K562 (cell line): ENCODE data around the gene BMF. TPM values are rescaled to one million over a fixed set of nuclear protein-coding genes. Genes with fewer than 3 reads are reported as not detected.

ENCODE experiments used
- CBFB ChIP-seq: sonication (generic); formaldehyde crosslinking; IDR thresholded peaks from 2 replicates; pipeline ENCODE4 v1.4.0; 2020; ENCODE audit warnings: mild to moderate bottlenecking, missing genetic modification reagents
- CBX5 ChIP-seq: IDR thresholded peaks from 2 replicates; pipeline ENCODE4 v1.6.1; 2014; ENCODE audit warnings: low read depth, borderline replicate concordance
- CHD4 ChIP-seq: fragments of 200-600 bp; sonication (generic); IDR thresholded peaks from 3 replicates; pipeline ENCODE4 v1.6.1; 2012; ENCODE audit warnings: low read depth, mild to moderate bottlenecking, mixed read lengths, low read length, inconsistent platforms; ENCODE audit not compliant: insufficient read depth, insufficient replicate concordance, poor library complexity, severe bottlenecking
- MIER1 ChIP-seq: fragments of 450-650 bp; IDR thresholded peaks from 2 replicates; pipeline ENCODE4 v1.6.1; 2016; ENCODE audit warnings: antibody characterized with exemption, mild to moderate bottlenecking, low read depth
- PHTF2 ChIP-seq: fragments of 250-450 bp; sonication (Bioruptor Pico); IDR thresholded peaks from 2 replicates; pipeline ENCODE4 v1.5.0; 2021; ENCODE audit warnings: mild to moderate bottlenecking
- SIN3B ChIP-seq: fragments of 450-650 bp; IDR thresholded peaks from 2 replicates; pipeline ENCODE4 v1.6.1; 2017; ENCODE audit warnings: low read depth, mild to moderate bottlenecking, moderate library complexity
- TCF3 ChIP-seq: sonication (generic); formaldehyde crosslinking; IDR thresholded peaks from 2 replicates; pipeline ENCODE4 v1.4.0; 2020; ENCODE audit warnings: mild to moderate bottlenecking, missing genetic modification reagents
- TEAD2 ChIP-seq: fragments of 450-650 bp; IDR thresholded peaks from 2 replicates; pipeline ENCODE4 v1.6.1; 2016; ENCODE audit warnings: missing genetic modification characterization, control low read depth, missing compliant biosample characterization
- TEAD4 ChIP-seq, 2 experiments: sonication (generic) in 1 of 2; formaldehyde crosslinking in 1 of 2; IDR thresholded peaks; 2 replicates each; pipeline versions ENCODE4 v1.6.1 to v1.8.0; 2012 to 2022; ENCODE audit warnings: borderline replicate concordance in 1 of 2, inconsistent platforms in 1 of 2, low read length in 1 of 2, mild to moderate bottlenecking in 1 of 2, missing genetic modification reagents in 1 of 2
- WHSC1 ChIP-seq: IDR thresholded peaks from one replicate; pipeline ENCODE4 v1.6.1; 2012; ENCODE audit warnings: low read length, control low read depth, inconsistent platforms
- XRCC4 ChIP-seq: IDR thresholded peaks from one replicate; pipeline ENCODE4 v1.6.1; 2011; ENCODE audit not compliant: insufficient read depth, insufficient read length; ENCODE audit errors: extremely low read depth
- YBX1 ChIP-seq: fragments of 450-650 bp; IDR thresholded peaks from 2 replicates; pipeline ENCODE4 v1.7.1; 2016; ENCODE audit warnings: mild to moderate bottlenecking
- ZBTB17 ChIP-seq: fragments of 450-650 bp; formaldehyde crosslinking; IDR thresholded peaks from 2 replicates; pipeline ENCODE4 v1.4.0; 2020; ENCODE audit warnings: mild to moderate bottlenecking
- ZFP1 ChIP-seq: fragments of 450-650 bp; formaldehyde crosslinking; IDR thresholded peaks from 2 replicates; pipeline ENCODE4 v1.4.0; 2020; ENCODE audit warnings: mild to moderate bottlenecking, mixed read lengths
- ZNF174 ChIP-seq: fragments of 250-450 bp; sonication (Bioruptor Pico); IDR thresholded peaks from 2 replicates; pipeline ENCODE4 v1.4.0; 2020; ENCODE audit warnings: mild to moderate bottlenecking
- ZNF668 ChIP-seq: fragments of 250-450 bp; sonication (Bioruptor Pico); IDR thresholded peaks from 2 replicates; pipeline ENCODE4 v1.8.0; 2022; ENCODE audit warnings: mild to moderate bottlenecking, inconsistent platforms
- polyA plus RNA-seq, 8 experiments: library from polyadenylated mRNA; depleted of rRNA in 4 of 8; stranded (reverse) in 5 of 8; unstranded in 3 of 8; fragments of >200 nt; fragmentation: Nextera tagmentation in 2 of 8; fragmentation: Illumina TruSeq in 1 of 8; extraction: Ambion mirVana in 2 of 8; extraction: Trizol in 1 of 8; gene quantifications; 2 replicates each; pipeline versions ENCODE4 v1.2.1 to v1.2.3, GENCODE V29; 2011 to 2014; ENCODE audit warnings: inconsistent platforms in 1 of 8, missing spikeins in 1 of 8
- total RNA-seq, 7 experiments: library from RNA; depleted of rRNA in 6 of 7; stranded (reverse); fragments of >200 nt in 6 of 7; fragmentation: Illumina TruSeq in 2 of 7; extraction: Trizol in 2 of 7; gene quantifications; 2 replicates each; pipeline versions ENCODE4 v1.2.1 to v1.2.3, GENCODE V29; 2011 to 2021; ENCODE audit warnings: low replicate concordance in 1 of 7
- TF ChIP-seq, protein P1 (sequence below): sonication (generic); formaldehyde crosslinking; IDR thresholded peaks from 2 replicates; pipeline ENCODE4 v1.8.0; 2022; ENCODE audit warnings: mild to moderate bottlenecking, missing genetic modification reagents, borderline replicate concordance
- TF ChIP-seq, protein P2 (sequence below): fragments of 450-650 bp; conservative IDR thresholded peaks from 2 replicates; pipeline ENCODE4 v1.6.1; 2016; ENCODE audit warnings: missing genetic modification characterization, low read depth, mild to moderate bottlenecking, control low read depth, missing compliant biosample characterization
- TF ChIP-seq, protein P3 (sequence below): fragments of 450-650 bp; formaldehyde crosslinking; IDR thresholded peaks from 2 replicates; pipeline ENCODE4 v1.4.0; 2020; ENCODE audit warnings: mild to moderate bottlenecking, mixed read lengths

Gene BMF
- total and polyA plus RNA-seq, 9 of the 15 experiments (the other 6 are each of a cell fraction or from before 2014, with no cell fraction given): 0.25 to 0.91 (median 0.59) TPM; not detected in 2

DNA sequence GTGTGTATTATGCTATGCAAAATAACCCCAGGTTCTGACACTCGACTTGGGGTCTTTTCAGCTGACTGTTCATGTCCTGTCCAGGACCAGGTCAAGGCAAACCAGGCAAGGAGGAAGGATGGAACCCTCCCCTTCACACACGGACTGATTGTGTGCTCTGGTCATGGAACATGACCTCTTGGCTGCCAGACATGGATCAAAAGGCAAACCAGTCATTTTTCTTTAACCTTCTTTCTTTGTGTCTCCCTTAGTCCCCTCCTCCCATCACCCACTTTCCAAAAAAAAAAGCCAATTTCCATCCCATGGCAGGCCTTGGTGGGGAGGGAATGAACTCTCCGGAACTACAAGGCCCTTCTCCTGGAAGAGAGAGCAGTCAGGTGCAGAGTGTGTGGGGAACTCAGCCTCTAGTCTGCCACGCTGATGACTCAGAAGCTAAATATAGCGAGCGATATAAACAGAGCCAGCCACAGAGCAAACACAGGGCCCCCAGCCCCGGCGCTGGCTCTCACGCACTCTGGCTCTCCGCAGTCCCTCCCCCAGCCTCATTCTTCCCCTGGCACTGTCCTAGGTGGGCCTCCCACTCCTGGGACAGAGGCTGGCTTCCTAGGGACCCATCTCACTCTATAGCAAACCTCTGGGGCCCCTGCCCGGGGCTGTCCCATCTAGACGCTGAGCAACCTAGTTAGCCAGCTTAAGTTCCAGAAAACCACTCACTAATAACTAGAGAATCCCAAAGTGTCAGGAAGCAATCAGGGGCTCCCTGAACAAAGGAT lies 10.0 kb downstream of the BMF start (continued):
- TF ChIP-seq, protein P1, sequence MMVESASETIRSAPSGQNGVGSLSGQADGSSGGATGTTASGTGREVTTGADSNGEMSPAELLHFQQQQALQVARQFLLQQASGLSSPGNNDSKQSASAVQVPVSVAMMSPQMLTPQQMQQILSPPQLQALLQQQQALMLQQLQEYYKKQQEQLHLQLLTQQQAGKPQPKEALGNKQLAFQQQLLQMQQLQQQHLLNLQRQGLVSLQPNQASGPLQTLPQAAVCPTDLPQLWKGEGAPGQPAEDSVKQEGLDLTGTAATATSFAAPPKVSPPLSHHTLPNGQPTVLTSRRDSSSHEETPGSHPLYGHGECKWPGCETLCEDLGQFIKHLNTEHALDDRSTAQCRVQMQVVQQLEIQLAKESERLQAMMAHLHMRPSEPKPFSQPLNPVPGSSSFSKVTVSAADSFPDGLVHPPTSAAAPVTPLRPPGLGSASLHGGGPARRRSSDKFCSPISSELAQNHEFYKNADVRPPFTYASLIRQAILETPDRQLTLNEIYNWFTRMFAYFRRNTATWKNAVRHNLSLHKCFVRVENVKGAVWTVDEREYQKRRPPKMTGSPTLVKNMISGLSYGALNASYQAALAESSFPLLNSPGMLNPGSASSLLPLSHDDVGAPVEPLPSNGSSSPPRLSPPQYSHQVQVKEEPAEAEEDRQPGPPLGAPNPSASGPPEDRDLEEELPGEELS (CRISPR knock-in tag): no peak
- TF ChIP-seq TEAD2 (tag): no peak
- no peak for TF ChIP-seq PHTF2 (CRISPR knock-in tag)
- TF ChIP-seq TEAD4 (IDR thresholded peaks at IDR 0.05; ENCODE audit: low read length): no peak
- no peak for TF ChIP-seq TEAD4 (CRISPR knock-in tag; IDR thresholded peaks at IDR 0.05; ENCODE audit: borderline replicate concordance)
- no peak for TF ChIP-seq CBFB (CRISPR knock-in tag)
- peak; percentile 37 for TF ChIP-seq TCF3
- TF ChIP-seq MIER1: no peak
- no peak for TF ChIP-seq ZNF668
- TF ChIP-seq, protein P2, sequence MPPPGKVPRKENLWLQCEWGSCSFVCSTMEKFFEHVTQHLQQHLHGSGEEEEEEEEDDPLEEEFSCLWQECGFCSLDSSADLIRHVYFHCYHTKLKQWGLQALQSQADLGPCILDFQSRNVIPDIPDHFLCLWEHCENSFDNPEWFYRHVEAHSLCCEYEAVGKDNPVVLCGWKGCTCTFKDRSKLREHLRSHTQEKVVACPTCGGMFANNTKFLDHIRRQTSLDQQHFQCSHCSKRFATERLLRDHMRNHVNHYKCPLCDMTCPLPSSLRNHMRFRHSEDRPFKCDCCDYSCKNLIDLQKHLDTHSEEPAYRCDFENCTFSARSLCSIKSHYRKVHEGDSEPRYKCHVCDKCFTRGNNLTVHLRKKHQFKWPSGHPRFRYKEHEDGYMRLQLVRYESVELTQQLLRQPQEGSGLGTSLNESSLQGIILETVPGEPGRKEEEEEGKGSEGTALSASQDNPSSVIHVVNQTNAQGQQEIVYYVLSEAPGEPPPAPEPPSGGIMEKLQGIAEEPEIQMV (tag): no peak
- peak; percentile 54 for TF ChIP-seq WHSC1
- no peak for TF ChIP-seq YBX1
- TF ChIP-seq ZNF174 (CRISPR knock-in tag): no peak
- no peak for TF ChIP-seq ZFP1 (CRISPR knock-in tag)
- TF ChIP-seq ZBTB17 (CRISPR knock-in tag): no peak
- no peak for TF ChIP-seq CBX5
- TF ChIP-seq CHD4: no peak
- TF ChIP-seq, protein P3, sequence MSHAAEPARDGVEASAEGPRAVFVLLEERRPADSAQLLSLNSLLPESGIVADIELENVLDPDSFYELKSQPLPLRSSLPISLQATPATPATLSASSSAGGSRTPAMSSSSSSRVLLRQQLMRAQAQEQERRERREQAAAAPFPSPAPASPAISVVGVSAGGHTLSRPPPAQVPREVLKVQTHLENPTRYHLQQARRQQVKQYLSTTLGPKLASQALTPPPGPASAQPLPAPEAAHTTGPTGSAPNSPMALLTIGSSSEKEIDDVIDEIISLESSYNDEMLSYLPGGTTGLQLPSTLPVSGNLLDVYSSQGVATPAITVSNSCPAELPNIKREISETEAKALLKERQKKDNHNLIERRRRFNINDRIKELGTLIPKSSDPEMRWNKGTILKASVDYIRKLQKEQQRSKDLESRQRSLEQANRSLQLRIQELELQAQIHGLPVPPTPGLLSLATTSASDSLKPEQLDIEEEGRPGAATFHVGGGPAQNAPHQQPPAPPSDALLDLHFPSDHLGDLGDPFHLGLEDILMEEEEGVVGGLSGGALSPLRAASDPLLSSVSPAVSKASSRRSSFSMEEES (CRISPR knock-in tag): no peak
- no peak for TF ChIP-seq SIN3B
- TF ChIP-seq XRCC4: no peak
